ENCODE measurements around the gene PEX12. TPM values are rescaled to one million over a fixed set of nuclear protein-coding genes. Genes with fewer than 3 reads are reported as not detected.
A peak's percentile ranks its signal among the peaks of the same experiment; 100 is the strongest.

Gene PEX12
- total and polyA plus RNA-seq, 9 of the 15 experiments (the other 6 are each of a cell fraction or from before 2014, with no cell fraction given): 4.0 to 12.4 (median 6.4) TPM

GRCh38 chr17:35618628-35619027 is 40.3 kb upstream of the PEX12 start:
- no peak overlapping the region for H2AFZ ChIP-seq (ENCODE audit: low read depth, low read length)
- ChIA-PET CTCF (ENCODE audit: low intra/inter-chr PET ratio) (no interaction called here), POLR2A (interaction anchor here (0.5 to 1.5 kb wide), 4 partner anchors 13 to 312 kb away, joined by 3 read pairs; partner anchors contain the start of gene RDM1)
- no peak overlapping the region for H3K27ac ChIP-seq (ENCODE audit: extremely low read depth, low read depth, low read length)
- no peaks in the 10 kb centered on the region for H3K27me3 ChIP-seq (ENCODE audit: control insufficient read depth in 2 of 2, insufficient read depth in 2 of 2, low read length in 2 of 2)
- H3K79me2 ChIP-seq (ENCODE audit: control insufficient read depth, insufficient read depth, low read length): peaks cover 41% of the 10 kb centered on the region
- peaks cover 87% of the 10 kb centered on the region for H3K36me3 ChIP-seq (ENCODE audit: control insufficient read depth, insufficient read depth, low read length)
- no peaks in the 10 kb centered on the region for H3K9me1 ChIP-seq (ENCODE audit: control insufficient read depth, insufficient read depth, low read length)
- H3K4me3 ChIP-seq: no peak overlapping the region
- H3K9ac ChIP-seq (ENCODE audit: insufficient read depth in 1 of 2, low read depth in 2 of 2, low read length in 2 of 2): no peak overlapping the region
- FAIRE-seq (no peak), DNase-seq (ENCODE audit: extremely low read depth in 1 of 4, low spot score in 3 of 4) (no peak), ATAC-seq (no peak)
- TF ChIP-seq ZFPM2 (CRISPR knock-in tag; IDR thresholded peaks at IDR 0.05) (no peak), MEIS2 (IDR thresholded peaks at IDR 0.05; ENCODE audit: partially characterized antibody) (peak; percentile 15), BRD9 (IDR thresholded peaks at IDR 0.05; ENCODE audit: low read depth, partially characterized antibody) (no peak), RERE (CRISPR knock-in tag; IDR thresholded peaks at IDR 0.05; ENCODE audit: borderline replicate concordance) (no peak), ZBTB17 (CRISPR knock-in tag; IDR thresholded peaks at IDR 0.05) (no peak), PRMT5 (CRISPR knock-in tag; IDR thresholded peaks at IDR 0.05) (no peak), RFX1 (IDR thresholded peaks at IDR 0.05) (no peak), ZKSCAN8 (CRISPR knock-in tag; IDR thresholded peaks at IDR 0.05) (no peak), POU5F1 (IDR thresholded peaks at IDR 0.05; ENCODE audit: borderline replicate concordance, low read depth, low read length, partially characterized antibody) (no peak), PBX2 (CRISPR knock-in tag; IDR thresholded peaks at IDR 0.05; ENCODE audit: low read depth) (no peak), PBX2 (tag; conservative IDR thresholded peaks at IDR 0.05; ENCODE audit: low read depth) (0 out of 2 replicates have a peak, but pooled peaks have one; percentile 35)
- H3K4me2 ChIP-seq (ENCODE audit: insufficient read depth, low read length): no peak overlapping the region
- H3K4me1 ChIP-seq (replicated peaks in 1 of 2; ENCODE audit: control insufficient read depth in 2 of 2, insufficient read depth in 2 of 2, low read length in 2 of 2): no peaks in the 10 kb centered on the region
- intact Hi-C loops (cut with micrococcal nuclease) (no loop called here), in situ Hi-C loops (cut with MboI) (no loop called here)
- H4K20me1 ChIP-seq (replicated peaks; ENCODE audit: control insufficient read depth, insufficient read depth, low read length): no peaks in the 10 kb centered on the region
- no TSS peak for BruUV-seq (replicated peaks)
- no peaks in the 10 kb centered on the region for H3K9me3 ChIP-seq (replicated peaks; ENCODE audit: control insufficient read depth, insufficient read depth, low read depth, low read length)

Measured in K562 (cell line).